ENCODE data around the gene OCIAD1.
A peak's percentile ranks its signal among the peaks of the same experiment; 100 is the strongest.

OCIAD1 gene

GRCh38 chr4:48891028-48891619 is 60.2 kb downstream of the OCIAD1 start:
- DNase-seq (ENCODE audit: low read depth): no peak

- no peak for DNase-seq (ENCODE audit: low read depth)
Observed at GRCh38 chr4:48896845-48897244, 66.0 kb downstream of the OCIAD1 start.

DNA sequence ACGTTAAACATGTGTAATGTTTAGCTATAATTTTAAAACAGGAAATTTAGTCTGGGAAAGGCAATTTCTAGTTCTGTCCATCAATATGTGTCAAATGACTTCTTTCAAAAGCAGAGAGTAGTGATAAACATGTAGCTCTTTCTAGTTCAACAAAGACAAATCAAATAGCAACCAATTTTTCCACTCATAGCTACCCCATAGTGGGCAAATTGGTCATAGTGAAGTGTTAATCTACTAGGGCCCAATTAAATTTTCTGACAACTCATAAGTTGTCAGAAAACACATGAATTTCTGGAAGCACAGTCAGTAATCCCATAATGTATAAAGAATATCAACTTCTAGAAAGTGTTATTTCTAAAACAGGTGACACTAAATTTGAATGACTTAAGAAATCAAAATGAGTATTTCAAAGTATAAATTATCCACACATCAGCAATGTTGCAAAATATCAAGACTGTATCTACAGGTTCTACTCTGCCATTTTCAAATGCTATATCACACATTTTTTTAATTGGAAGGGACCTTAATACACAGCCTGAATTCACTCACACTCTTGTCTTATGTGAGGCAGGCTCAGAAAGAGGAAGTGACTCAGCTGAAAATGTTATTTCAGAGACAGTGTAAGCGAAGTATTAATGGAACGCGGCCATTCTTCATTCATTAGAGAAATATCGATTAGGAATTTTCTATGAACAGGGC is 68.0 kb downstream of the OCIAD1 start:
- DNase-seq (ENCODE audit: low read depth): no peak

DNA sequence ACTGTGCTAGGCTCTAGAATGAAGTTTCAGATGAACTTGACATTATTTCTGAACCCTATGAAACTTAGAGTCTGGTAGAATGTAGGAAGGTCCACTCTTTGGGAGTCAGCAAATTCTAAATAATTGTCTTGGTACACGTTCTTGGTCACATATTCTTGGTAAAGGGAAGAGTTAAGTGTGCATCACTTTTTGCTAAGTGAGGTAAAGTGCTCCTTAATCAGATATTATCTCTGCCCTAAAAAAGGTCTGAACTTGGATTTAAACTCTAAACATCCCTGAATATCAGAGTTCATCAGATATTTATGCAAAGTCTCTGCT is 68.5 kb downstream of the OCIAD1 start:
- DNase-seq (ENCODE audit: low read depth): no peak

- DNase-seq (ENCODE audit: low read depth): no peak
Observed at GRCh38 chr4:48899950-48900349, 69.1 kb downstream of the OCIAD1 start.

DNA sequence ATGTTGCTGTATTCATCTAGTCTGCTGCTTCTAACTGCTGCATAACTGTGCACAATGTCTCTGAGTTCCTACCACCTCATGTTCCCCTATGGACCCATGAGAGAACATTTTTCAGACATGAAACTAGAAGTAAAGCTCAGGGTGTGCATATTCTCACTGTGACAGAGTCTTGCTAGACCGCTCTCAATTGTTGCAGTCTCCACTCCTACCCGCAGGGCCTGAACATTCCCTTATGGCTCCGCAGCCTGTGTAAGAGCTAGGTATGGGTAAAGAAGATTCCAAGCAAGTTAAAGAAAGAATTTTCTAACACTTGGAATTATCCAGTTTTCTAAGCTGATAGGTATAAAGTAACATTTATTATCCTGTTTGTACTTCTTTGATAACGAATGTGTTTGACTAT is 70.3 kb downstream of the OCIAD1 start:
- no peak for DNase-seq (ENCODE audit: low read depth)

GRCh38 chr4:48902266-48902665 is 71.4 kb downstream of the OCIAD1 start:
- no peak for DNase-seq (ENCODE audit: low read depth)

GRCh38 chr4:48904101-48904500 is 73.2 kb downstream of the OCIAD1 start:
- DNase-seq (ENCODE audit: low read depth): no peak

GRCh38 chr4:48904541-48905142 is 73.8 kb downstream of the OCIAD1 start:
- no peak for DNase-seq (ENCODE audit: low read depth)

GRCh38 chr4:48905363-48906015 is 74.6 kb downstream of the OCIAD1 start:
- peak; percentile 37 for DNase-seq (ENCODE audit: low read depth)

DNA sequence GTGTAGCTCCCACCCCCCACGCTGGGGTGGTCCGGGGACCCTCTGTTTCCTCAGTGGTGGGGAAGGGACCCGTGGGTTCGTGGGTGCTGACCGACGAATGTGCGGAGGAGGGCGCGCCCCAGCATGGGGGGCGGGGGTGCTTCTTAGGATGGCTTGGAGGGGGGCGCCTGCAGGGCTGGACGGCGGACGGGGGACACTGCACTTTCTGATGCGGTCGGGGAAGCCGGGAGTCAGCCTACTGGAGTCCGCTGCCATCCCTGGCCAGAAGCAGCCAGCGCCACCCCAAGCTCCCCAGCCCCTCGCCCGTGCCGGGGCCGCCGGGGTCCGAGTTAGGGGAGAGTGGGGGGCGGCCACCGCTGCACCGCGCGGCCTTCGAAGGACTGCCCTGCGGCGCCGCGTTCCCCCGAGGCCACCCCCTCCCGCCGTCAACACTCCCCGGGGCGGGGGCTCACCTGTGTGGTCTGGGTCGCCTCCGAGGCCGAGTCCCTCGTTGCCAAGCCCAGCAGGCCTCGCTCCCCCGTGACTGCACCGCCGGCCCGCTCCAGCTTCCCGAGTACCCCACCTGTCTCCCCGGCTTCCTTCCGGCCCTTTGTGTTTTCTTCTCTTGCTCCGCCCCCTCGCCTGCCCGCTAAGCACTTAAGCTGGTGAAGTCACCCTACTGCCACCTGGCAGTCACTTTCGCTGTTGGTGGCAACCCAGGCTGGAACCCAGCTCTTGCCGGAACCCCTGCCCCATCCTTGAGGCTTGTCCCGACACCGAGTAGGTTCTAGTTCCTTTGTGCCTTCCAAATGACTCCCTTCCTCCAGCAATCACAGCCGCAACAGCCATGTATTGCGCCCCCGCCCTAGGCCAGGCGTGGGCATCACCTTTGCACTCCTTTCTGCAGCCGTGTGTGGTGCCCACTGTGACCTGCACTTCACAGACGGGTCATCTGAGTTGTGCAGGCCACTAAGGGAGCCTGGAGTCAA is 75.6 kb downstream of the OCIAD1 start, which contains the start of gene OCIAD2:
Gene OCIAD2, minus strand, starts transcription at position 569 of the 968 bp plus-strand sequence. CDS start 2,225 bp downstream, outside the sequence.
- DNase-seq (ENCODE audit: low read depth): no peak

GRCh38 chr4:48907706-48908477 is 77.0 kb downstream of the OCIAD1 start:
- DNase-seq (ENCODE audit: low read depth): no peak

- DNase-seq (ENCODE audit: low read depth): no peak
Observed at GRCh38 chr4:48908687-48909086, 77.8 kb downstream of the OCIAD1 start.

- DNase-seq (ENCODE audit: low read depth): peak; percentile 98
Observed at GRCh38 chr4:48909697-48910096, 78.8 kb downstream of the OCIAD1 start.

- no peak for DNase-seq (ENCODE audit: low read depth)
Observed at GRCh38 chr4:48910511-48910910, 79.6 kb downstream of the OCIAD1 start.

Measured in stromal cell of bone marrow (primary cell).